ENCODE measurements around the gene CSF2RB. TPM values are rescaled to one million over a fixed set of nuclear protein-coding genes. Genes with fewer than 3 reads are reported as not detected.

CSF2RB gene
- total RNA-seq, 1 experiment from 2014 or later, result not detected

- Mint-ChIP-seq H3K36me3 (ENCODE audit: insufficient read depth in 1 of 3, low read depth in 3 of 3) (peaks cover 4 to 6% (median 5%) of the 10 kb centered on the region in 3 experiments; a peak in 4 of 7 replicates), H3K4me3 (no peak overlapping the region), H3K27ac (no peak overlapping the region), H3K27me3 (ENCODE audit: low read depth) (peaks cover 63% of the 10 kb centered on the region), H3K9me3 (peaks cover 15 to 19% of the 10 kb centered on the region in 2 experiments), H3K4me1 (peaks cover 5 to 13% of the 10 kb centered on the region in 2 experiments; a peak in 3 of 4 replicates)
- no peak overlapping the region for H3K4me2 ChIP-seq (ENCODE audit: insufficient read depth, insufficient read length, low read length)
- H3K4me1 ChIP-seq (ENCODE audit: insufficient read depth, low read length), result no peaks in the 10 kb centered on the region
- H3K9me3 ChIP-seq (ENCODE audit: control insufficient read depth, low read depth, low read length), result peaks cover 7% of the 10 kb centered on the region
- H4K5ac ChIP-seq (ENCODE audit: insufficient read length, low read depth, low read length), result no peak overlapping the region
- H3K4ac ChIP-seq (ENCODE audit: low read depth, low read length), result no peak overlapping the region
- TF ChIP-seq, protein P1, sequence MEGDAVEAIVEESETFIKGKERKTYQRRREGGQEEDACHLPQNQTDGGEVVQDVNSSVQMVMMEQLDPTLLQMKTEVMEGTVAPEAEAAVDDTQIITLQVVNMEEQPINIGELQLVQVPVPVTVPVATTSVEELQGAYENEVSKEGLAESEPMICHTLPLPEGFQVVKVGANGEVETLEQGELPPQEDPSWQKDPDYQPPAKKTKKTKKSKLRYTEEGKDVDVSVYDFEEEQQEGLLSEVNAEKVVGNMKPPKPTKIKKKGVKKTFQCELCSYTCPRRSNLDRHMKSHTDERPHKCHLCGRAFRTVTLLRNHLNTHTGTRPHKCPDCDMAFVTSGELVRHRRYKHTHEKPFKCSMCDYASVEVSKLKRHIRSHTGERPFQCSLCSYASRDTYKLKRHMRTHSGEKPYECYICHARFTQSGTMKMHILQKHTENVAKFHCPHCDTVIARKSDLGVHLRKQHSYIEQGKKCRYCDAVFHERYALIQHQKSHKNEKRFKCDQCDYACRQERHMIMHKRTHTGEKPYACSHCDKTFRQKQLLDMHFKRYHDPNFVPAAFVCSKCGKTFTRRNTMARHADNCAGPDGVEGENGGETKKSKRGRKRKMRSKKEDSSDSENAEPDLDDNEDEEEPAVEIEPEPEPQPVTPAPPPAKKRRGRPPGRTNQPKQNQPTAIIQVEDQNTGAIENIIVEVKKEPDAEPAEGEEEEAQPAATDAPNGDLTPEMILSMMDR (conservative IDR thresholded peaks at IDR 0.05), result peak; percentile 21; the same call in 2 of the 3 replicates
- no peak overlapping the region for H2BK15ac ChIP-seq (ENCODE audit: low read depth, low read length)
- no peak overlapping the region for H2BK5ac ChIP-seq (ENCODE audit: insufficient read length, low read length)
- H3K79me1 ChIP-seq (ENCODE audit: insufficient read depth, low read depth, low read length, poor library complexity, severe bottlenecking), result no peaks in the 10 kb centered on the region
- no peak overlapping the region for H3K23ac ChIP-seq (ENCODE audit: insufficient read length, low read depth, low read length)
- H4K20me1 ChIP-seq (ENCODE audit: control insufficient read depth, insufficient read depth, insufficient read length), result no peaks in the 10 kb centered on the region
- no peak overlapping the region for H4K8ac ChIP-seq (replicated peaks; ENCODE audit: insufficient read length, low read depth, low read length)
- no peak overlapping the region for H2AK5ac ChIP-seq (ENCODE audit: insufficient read length, low read length)
- H3K18ac ChIP-seq (ENCODE audit: insufficient read length, low read depth, low read length), result no peak overlapping the region
- no peak overlapping the region for H3K56ac ChIP-seq (ENCODE audit: insufficient read length, low read depth, low read length)
- no peak overlapping the region for H3K14ac ChIP-seq (ENCODE audit: insufficient read depth, low read length)
- H2BK12ac ChIP-seq (ENCODE audit: insufficient read length, low read depth, low read length), result no peak overlapping the region
- H2AFZ ChIP-seq (ENCODE audit: low read length), result no peak overlapping the region
- no peak overlapping the region for H3K9ac ChIP-seq (ENCODE audit: extremely low read depth, insufficient read length, low read length)
- no peak overlapping the region for H3T11ph ChIP-seq (ENCODE audit: low read length)
- no peak overlapping the region for H4K91ac ChIP-seq (ENCODE audit: insufficient read length, low read depth, low read length)
- no peaks in the 10 kb centered on the region for H3K79me2 ChIP-seq (ENCODE audit: insufficient read depth, low read length)
- no peak overlapping the region for H2BK20ac ChIP-seq (ENCODE audit: low read depth, low read length, poor library complexity, severe bottlenecking)
- peaks cover 3% of the 10 kb centered on the region for H3K23me2 ChIP-seq (ENCODE audit: insufficient read length, low read depth, low read length, poor library complexity, severe bottlenecking)
- DNase-seq, result no peak
- no peak overlapping the region for H3K27ac ChIP-seq (ENCODE audit: insufficient read length, low read depth, low read length)
- WGBS (ENCODE audit: extremely low coverage, insufficient read length, low lambda C conversion rate), result no CpG with 5 or more reads among the region's 5 CpGs
- no peak overlapping the region for H2BK120ac ChIP-seq (ENCODE audit: low read depth, low read length, poor library complexity, severe bottlenecking)
- H3K27me3 ChIP-seq (ENCODE audit: insufficient read depth, low read length), result no peaks in the 10 kb centered on the region
These were observed 68.7 kb downstream of the CSF2RB start for GRCh38 chr22:36982136-36982535.
